ENCODE results near the gene KIFAP3.
"Not testable (repeated sequence)": the region's sequence is repeated elsewhere in the genome, so short reads cannot be mapped to it uniquely, and the experiment has no call there.

DNA sequence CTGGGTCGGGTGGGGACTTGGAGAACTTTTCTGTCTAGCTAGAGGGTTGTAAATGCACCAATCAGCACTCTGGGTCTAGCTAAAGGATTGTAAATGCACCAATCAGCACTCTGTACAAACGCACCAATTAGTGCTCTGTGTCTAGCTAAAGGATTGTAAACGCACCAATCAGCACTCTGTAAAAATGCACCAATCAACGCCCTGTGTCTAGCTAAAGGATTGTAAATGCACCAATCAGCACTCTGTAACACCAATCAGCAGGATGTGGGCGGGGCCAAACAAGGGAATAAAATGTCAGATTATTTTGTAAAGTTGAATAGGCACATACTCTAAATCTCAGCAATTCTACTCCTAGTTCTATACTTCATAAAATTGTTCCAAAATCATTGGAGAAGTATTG, 2.5 kb upstream of the KIFAP3 start:
- TF ChIP-seq, protein P1, sequence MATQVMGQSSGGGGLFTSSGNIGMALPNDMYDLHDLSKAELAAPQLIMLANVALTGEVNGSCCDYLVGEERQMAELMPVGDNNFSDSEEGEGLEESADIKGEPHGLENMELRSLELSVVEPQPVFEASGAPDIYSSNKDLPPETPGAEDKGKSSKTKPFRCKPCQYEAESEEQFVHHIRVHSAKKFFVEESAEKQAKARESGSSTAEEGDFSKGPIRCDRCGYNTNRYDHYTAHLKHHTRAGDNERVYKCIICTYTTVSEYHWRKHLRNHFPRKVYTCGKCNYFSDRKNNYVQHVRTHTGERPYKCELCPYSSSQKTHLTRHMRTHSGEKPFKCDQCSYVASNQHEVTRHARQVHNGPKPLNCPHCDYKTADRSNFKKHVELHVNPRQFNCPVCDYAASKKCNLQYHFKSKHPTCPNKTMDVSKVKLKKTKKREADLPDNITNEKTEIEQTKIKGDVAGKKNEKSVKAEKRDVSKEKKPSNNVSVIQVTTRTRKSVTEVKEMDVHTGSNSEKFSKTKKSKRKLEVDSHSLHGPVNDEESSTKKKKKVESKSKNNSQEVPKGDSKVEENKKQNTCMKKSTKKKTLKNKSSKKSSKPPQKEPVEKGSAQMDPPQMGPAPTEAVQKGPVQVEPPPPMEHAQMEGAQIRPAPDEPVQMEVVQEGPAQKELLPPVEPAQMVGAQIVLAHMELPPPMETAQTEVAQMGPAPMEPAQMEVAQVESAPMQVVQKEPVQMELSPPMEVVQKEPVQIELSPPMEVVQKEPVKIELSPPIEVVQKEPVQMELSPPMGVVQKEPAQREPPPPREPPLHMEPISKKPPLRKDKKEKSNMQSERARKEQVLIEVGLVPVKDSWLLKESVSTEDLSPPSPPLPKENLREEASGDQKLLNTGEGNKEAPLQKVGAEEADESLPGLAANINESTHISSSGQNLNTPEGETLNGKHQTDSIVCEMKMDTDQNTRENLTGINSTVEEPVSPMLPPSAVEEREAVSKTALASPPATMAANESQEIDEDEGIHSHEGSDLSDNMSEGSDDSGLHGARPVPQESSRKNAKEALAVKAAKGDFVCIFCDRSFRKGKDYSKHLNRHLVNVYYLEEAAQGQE (IDR thresholded peaks at IDR 0.05): not testable (repeated sequence)
- TF ChIP-seq GABPA (IDR thresholded peaks at IDR 0.05 in 1 of 2, conservative IDR thresholded peaks at IDR 0.05 in 1 of 2); SP1 (IDR thresholded peaks at IDR 0.05); RAD21 (IDR thresholded peaks at IDR 0.05): not testable (repeated sequence)
- TF ChIP-seq, protein P2, sequence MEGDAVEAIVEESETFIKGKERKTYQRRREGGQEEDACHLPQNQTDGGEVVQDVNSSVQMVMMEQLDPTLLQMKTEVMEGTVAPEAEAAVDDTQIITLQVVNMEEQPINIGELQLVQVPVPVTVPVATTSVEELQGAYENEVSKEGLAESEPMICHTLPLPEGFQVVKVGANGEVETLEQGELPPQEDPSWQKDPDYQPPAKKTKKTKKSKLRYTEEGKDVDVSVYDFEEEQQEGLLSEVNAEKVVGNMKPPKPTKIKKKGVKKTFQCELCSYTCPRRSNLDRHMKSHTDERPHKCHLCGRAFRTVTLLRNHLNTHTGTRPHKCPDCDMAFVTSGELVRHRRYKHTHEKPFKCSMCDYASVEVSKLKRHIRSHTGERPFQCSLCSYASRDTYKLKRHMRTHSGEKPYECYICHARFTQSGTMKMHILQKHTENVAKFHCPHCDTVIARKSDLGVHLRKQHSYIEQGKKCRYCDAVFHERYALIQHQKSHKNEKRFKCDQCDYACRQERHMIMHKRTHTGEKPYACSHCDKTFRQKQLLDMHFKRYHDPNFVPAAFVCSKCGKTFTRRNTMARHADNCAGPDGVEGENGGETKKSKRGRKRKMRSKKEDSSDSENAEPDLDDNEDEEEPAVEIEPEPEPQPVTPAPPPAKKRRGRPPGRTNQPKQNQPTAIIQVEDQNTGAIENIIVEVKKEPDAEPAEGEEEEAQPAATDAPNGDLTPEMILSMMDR (IDR thresholded peaks at IDR 0.05; ENCODE audit: low read depth, low read length, missing input control): not testable (repeated sequence)
- TF ChIP-seq, protein P3, sequence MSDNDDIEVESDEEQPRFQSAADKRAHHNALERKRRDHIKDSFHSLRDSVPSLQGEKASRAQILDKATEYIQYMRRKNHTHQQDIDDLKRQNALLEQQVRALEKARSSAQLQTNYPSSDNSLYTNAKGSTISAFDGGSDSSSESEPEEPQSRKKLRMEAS (IDR thresholded peaks at IDR 0.05): not testable (repeated sequence)
